ENCODE measurements around the gene EIF4EBP3.

Gene EIF4EBP3

DNA sequence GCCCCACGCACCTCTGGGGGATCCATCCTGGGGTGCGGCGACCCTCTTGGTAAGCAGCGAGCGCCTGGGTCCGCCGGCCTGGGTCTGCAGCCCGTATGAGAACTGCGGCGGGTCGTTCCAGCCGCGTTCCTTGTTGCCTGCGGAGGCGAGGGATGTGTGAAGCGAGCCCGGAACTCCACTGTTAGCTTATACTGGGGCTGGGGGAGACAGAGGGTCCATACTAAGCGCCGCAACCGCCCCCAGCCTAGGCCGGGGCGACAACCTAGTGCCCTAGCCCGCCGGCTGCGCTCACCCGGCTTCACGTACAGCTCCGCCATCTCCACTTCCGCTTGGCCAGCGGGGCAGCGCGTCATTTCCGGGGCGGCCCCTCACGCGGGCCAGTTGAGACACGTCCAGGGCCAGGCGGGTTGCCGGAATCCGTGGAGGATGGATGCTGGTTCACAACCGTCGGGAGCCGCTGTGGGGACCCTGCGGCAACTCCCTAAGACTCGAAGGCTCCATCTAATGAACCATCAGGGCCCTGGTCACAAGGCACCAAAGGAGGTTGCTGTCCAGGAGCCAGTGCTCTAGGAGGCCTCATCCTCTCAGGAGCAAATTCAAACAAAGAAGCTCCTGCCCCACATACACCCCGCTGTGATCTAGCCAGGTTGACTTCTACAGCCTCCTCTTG lies 9.8 kb downstream of the EIF4EBP3 start, which contains the start of gene SRA1:
Gene SRA1 (minus strand): TSS at position 338 of the 670 bp plus-strand sequence. CDS start 21 bp downstream, at position 317.
- peak; percentile 89 for DNase-seq

DNA sequence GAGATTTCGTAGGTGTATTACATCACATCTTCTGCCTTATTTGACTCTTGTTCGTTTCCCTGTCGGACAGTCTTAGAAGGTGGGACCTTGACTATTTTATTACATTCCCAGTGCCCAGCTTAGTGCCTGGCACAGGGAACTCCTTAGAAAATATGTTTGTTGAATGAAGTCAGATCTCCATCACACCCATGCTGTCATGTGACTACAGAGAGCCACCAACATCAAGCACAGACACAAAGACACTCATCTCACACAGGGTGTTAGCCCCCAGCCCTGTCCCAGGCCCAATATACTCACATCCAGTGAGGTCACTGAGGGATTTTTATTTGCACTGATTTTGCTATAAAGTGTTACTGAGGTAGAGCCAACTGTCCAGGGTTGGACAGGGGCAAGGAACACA lies 10.5 kb downstream of the EIF4EBP3 start:
- no peak for DNase-seq

DNA sequence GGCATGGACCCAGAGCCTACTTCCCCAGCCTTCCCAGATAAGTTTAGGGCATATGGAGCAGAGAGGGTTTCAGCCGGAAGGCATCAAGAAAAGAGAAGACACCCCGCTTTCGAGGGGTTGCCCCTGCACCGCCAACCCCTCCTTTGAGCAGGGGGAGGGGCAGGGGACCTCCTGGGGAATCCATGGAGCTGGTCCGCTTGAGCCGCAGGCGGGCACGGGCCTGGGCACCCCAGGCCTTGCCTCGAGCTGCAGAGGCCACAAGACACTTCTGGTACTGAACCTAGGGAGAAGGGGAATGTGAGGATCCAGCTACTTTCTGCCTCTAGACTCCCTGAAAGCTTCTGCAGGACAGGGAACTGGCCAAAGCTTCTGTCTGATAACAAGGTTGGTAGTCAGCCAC lies 11.1 kb downstream of the EIF4EBP3 start:
- no peak for DNase-seq

DNA sequence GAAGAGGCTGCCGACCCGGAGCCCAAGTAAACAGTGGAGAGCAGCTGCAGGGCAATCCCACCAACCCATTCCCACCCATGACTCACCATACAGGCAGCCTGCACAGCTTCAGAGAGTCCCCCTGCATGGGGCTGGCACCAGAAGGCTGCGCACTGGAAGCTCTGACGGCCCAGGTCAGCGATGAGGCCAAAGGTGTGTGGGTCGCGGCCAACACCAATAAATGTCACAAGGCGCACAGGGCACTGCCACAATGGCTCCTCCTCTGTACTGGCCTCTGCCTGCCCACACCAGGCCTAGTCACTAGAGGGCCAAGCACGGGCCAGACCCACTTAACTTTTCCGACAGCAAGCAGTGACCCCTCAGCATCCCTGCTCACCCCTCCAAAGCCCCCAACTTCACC lies 12.8 kb downstream of the EIF4EBP3 start:
- no peak for DNase-seq

DNA sequence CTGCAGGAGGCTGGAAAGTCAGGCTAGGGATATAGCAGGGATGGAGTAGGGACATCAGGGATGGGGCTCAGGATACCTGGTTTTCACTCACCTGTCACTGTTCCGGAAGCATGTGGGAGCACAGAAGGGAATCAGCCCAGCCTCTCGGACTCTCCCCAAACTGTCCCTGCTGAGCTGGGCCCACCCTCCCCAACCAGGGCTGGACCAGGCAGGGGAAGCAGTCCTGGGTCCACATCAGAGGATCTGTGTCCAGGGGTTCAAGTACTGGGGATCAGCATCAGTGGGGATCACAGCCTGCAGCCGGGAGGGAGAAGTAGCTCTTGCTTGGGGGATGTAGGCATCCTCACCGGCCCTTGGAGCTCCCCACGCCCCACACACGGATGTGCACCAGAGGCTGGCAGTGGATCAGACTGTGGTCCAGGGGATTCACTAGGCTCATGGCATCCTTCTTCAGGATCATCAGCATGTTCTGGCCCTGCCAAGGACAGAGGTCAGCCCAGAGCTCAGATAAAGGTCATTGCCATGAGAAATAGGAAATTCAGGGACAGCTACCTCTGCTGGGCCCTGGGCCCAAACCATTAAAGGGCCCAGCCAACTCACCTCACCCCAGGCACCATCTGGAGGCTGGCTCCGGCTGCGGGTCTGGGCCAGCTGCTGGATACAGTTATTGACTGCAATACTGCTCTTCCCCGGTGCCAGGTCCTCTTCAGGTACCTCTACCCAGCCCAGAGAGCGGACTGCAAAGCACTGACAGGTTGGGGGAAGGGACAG lies 14.5 kb downstream of the EIF4EBP3 start:
- no peak for DNase-seq

DNA sequence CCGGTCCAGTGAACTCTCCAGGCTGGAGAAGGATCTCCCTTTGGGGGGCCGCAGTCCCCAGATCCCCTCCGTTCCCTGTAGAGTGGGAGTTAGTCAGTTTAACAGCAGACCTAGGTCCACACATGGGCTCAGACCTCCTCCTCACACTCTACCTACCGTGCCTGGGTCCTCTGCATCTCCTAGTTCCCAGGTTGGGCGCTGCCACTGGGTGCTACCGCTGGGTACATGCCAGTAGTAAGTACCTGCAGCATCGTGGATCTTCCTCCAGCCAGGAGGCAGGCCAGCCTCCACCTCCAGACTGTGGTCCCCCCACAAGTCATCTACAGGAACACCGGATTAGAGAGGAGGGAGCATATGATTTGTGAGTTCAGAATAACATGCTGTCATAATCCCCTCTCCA lies 16.1 kb downstream of the EIF4EBP3 start:
- no peak for DNase-seq

DNA sequence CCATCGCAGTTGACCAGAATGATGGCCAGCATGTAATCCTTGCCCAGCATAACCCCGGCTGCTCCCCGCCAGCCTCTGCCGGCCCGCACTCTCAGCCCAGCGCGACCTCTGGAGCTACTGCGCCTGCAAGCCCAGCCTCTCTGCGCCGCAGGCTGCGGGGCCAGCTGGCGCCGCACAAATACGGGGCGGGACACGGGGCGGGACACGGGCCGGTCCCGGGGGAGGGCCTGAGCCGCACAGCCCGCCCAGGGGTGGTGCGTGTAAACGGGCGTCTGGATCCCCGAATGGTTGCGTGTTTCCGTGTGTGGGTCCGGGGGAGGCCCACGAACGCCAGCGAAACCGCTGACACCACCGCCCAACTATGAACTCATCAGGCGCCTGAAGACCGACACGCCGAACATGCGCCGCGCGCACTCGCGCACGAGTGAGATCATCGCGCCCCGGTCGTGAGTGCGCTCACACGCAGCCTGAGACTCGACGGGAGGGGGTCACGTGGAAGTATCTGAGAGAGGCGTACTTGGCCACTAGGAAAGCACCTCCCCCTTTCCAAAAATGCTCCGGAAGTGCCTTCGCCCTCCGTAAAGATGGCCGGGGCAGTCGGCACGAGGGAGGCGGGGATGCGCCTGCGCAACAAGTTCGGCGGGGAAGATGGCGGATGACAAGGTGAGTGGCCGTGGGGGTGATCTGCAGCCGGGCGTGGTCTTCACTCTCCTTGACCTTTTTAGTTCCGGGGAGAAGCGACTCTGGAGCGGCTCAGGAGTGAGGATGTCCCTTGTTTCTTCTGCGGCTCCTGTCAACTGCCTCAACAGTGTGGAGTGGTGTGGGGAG lies 16.9 kb downstream of the EIF4EBP3 start, which contains the start of the genes APBB3 and SLC35A4:
Gene APBB3 (minus strand): TSS at position 403 of the 828 bp plus-strand sequence. CDS start 353 bp downstream, at position 50.
Gene SLC35A4 (plus strand): TSS at position 633 of the 828 bp plus-strand sequence. CDS start 2,342 bp downstream, outside the sequence.
- peak; percentile 99 for DNase-seq

DNA sequence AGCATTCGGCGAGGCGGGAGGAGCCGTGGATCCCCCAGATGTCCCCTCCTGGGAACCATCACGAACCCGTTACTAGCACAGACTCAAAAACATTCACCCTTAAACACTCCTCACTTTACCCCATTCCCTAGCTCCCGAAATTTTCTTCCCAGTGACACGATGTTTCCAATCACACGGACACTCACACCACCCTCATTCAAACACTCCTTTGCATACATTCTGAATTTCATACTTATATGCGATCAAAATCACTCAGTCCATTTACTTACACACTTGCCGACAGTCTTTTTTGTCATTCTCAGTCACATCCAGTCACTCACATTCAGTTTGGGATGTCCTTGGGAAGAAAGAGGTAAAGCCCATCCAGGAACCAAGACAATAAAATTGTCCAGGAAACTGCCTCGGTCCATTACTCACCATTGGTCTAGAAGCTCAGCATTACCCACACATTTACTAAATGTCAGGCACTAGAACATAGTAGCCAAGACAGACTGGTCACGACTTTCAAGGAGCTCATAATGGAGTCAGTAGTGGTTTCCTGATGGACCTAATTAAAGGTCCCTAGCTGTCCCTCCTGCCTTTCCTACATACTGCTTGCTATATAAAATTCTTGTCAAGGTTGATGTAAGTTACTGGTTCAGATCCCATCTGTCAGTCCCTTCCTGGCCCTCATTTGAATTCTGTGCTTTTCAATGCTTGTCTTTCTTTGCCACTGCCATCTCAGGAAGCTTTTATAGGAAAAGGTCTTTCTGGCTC lies 17.7 kb downstream of the EIF4EBP3 start:
- DNase-seq: no peak

DNA sequence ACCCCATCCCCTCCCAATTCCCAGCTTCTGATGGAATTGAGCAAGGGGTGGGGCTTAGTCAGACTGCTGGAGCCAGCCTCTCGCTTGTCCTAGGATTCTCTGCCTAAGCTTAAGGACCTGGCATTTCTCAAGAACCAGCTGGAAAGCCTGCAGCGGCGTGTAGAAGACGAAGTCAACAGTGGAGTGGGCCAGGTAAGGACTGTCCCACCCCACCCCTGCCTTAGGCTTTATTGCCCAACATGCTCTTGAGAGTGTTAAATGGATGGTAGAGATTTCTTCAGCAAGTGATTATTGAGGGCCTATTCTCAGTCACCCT lies 18.3 kb downstream of the EIF4EBP3 start:
- DNase-seq: no peak

DNA sequence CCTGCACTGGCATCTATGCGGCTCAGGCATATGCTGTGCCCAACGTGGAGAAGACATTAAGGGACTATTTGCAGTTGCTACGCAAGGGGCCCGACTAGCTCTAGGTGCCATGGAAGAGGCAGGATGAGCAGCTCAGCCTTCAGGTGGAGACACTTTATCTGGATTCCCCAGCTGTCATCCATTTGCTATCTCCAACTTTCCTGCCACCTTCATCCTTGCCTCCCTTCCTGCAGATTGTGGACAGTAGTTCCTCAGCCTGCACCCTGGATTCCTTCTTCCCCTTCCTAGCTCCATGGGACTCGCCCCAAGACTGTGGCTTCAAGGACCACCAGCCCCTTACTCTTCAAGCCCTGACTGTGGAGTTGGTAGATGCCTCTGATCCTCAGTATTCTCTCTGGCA lies 19.2 kb downstream of the EIF4EBP3 start:
- DNase-seq: no peak

DNA sequence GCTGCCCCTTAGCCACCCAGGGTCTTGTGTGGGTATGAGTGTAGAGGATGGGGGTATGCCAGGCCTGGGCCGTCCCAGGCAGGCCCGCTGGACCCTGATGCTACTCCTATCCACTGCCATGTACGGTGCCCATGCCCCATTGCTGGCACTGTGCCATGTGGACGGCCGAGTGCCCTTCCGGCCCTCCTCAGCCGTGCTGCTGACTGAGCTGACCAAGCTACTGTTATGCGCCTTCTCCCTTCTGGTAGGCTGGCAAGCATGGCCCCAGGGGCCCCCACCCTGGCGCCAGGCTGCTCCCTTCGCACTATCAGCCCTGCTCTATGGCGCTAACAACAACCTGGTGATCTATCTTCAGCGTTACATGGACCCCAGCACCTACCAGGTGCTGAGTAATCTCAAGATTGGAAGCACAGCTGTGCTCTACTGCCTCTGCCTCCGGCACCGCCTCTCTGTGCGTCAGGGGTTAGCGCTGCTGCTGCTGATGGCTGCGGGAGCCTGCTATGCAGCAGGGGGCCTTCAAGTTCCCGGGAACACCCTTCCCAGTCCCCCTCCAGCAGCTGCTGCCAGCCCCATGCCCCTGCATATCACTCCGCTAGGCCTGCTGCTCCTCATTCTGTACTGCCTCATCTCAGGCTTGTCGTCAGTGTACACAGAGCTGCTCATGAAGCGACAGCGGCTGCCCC lies 19.8 kb downstream of the EIF4EBP3 start:
- no peak for DNase-seq

DNA sequence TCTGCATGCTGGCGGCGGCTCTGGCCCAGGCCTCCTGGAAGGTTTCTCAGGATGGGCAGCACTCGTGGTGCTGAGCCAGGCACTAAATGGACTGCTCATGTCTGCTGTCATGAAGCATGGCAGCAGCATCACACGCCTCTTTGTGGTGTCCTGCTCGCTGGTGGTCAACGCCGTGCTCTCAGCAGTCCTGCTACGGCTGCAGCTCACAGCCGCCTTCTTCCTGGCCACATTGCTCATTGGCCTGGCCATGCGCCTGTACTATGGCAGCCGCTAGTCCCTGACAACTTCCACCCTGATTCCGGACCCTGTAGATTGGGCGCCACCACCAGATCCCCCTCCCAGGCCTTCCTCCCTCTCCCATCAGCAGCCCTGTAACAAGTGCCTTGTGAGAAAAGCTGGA lies 20.4 kb downstream of the EIF4EBP3 start:
- DNase-seq: no peak

DNA sequence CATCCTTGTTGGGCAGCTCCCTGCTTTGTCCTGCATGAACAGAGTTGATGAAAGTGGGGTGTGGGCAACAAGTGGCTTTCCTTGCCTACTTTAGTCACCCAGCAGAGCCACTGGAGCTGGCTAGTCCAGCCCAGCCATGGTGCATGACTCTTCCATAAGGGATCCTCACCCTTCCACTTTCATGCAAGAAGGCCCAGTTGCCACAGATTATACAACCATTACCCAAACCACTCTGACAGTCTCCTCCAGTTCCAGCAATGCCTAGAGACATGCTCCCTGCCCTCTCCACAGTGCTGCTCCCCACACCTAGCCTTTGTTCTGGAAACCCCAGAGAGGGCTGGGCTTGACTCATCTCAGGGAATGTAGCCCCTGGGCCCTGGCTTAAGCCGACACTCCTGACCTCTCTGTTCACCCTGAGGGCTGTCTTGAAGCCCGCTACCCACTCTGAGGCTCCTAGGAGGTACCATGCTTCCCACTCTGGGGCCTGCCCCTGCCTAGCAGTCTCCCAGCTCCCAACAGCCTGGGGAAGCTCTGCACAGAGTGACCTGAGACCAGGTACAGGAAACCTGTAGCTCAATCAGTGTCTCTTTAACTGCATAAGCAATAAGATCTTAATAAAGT lies 21.1 kb downstream of the EIF4EBP3 start:
- no peak for DNase-seq

DNA sequence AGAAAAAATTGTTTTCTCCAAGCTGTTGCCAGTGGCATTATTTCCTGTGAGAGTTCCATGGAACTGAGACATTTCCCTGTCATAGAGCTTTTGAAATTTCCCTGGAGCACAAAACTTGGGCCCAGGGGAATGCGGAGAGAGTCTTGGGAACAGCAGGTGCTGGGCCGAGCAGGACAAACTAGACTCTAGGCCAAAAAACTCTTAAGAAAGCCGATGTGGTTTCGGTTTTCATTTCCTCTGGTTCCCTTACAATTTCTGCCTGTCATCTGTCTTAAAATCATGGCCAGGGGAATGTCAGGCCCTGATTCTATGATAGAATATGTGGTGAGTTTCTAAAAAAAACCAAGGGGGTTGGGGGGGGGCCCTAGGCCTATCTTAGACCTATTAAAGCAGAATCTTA lies 21.7 kb downstream of the EIF4EBP3 start:
- no peak for DNase-seq

DNA sequence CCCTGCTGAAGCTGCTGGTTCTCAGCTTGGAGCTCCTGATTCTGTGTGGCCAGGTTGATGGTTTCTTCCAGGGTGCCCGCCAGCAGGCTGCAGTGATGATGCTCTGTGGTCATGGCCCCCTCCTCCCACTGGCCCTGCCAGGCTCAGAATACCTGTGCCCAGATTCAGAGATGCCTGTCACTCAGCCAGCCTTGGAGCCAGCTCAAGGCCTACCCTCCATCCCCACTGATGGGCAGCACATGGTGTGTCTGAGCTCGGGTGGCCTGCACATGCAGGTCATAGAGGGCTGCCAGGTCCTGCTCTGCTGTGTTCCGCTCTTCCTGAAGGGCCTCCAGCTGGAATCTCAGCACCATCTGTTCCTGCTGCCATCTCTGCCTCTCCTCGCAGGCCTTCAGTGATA lies 22.6 kb downstream of the EIF4EBP3 start:
- no peak for DNase-seq

DNA sequence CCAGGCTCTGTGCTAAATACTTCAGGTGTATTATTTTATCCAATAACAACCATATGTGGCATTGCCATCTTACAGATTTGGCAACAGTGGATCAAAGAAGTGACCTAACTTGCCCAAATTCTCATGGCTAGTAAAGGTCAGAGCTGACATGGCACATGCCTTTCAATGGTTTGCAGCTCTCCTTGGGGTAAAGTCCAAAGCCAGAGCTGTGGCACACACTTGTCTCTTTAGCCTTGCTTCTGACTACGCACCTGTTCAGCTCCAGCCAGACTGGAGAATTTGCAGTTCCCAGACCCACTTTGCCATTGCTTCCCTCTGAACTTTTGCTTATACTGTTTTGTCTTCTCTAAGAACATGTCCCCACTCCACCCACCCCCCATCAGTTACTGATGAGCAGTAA lies 23.0 kb downstream of the EIF4EBP3 start:
- no peak for DNase-seq

DNA sequence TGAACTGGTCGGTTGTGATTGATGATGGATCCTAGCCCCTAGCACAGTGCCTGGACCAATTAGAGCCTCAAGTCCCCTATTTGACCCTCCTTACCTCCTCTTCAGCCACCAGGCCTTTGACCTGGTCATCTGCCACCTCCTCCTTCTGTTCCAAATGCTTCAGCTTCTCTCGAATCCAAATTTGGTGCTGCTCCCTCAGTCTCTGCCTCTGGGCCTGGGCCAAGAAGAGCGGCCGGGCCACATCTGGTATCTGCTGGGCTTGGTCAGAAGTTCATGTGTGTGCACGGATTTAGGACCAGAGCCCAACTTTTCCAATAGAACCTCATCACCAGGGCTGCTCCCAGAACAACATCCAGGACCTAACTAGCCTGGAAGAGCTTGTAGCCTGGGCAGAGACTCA lies 23.6 kb downstream of the EIF4EBP3 start:
- DNase-seq: no peak

DNA sequence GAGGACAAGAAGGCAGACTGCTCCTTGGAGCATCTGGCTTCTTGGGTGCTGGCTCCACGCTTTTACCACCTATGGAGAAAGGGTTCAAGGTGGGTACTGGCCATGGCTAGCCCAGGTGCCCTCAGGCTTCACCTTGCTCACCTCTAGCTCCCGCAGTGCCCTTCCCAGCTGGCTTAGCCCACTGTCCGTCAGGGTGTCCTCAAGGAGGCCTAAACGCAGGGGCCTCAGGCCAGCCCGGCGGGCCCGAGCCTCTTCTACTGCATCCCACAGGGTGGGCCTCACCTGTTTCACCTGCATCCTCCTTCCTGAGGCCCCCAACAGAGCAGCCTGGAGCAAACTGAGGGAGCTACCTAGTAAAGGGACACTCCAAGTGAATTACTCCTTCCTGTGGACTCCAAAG lies 26.2 kb downstream of the EIF4EBP3 start:
- DNase-seq: no peak

DNA sequence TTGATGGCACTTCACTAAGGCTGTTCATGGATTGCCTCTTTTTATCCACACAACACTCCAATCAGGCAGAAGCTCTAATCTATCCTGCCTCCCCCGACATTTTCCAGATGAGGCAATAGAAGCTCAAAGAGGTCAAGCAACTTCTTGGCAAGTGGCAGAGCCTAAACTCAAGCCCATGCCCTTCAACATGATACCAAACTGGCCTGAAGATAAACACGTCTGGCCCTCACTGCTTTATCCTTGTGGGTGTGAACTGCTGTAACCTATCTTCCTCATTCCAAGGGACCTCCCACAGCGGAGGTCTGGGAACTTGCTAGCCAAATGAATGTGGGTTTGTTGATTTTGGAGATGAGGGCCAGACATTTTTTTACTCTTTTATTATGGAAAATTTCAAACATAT lies 26.7 kb downstream of the EIF4EBP3 start:
- DNase-seq: no peak

DNA sequence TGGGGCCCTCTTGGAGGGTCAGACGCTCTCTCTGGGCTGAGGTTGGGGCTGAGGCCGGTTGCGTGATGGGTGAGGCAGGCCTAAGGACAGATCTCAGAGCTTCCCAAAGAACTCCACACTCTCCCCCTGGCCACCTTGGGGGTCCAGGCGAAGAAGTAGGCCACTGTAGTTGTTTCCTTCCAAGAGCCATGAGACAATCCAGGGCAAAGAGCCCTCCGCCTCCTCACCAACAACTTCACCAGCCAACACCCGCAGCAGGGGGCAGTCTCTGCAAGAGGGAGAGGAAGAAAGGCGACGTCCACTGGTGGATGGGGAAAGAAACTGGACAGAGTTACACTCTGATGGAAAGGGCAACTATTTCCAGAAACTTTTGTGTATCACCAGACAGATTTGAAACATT lies 27.8 kb downstream of the EIF4EBP3 start:
- DNase-seq: peak; percentile 57

DNA sequence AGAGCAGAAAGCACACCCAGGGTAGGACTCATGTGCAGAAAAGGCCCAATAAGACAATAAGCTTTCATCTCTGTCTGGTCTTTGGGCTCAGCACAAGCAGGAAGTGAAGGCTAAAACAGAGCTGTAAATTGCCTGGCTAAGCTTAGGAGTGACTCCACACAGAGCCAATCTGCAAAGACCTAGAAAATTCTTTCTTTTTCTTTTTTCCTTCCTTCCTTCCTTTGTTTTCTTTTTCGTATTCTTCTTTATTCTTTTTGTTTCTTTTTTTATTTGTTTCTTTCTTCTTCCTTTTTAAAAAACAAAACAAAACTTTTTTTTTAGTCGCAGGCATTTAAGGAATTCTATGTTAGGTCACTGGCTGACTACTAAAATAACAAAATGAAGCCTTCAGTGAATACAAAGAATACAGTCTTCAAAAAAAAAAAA lies 29.3 kb downstream of the EIF4EBP3 start:
- DNase-seq: no peak
